HG02870 (cell line): ENCODE results near the gene SPINDOC.
"Not testable (repeated sequence)": the region's sequence is repeated elsewhere in the genome, so short reads cannot be mapped to it uniquely, and the experiment has no call there.

Experiments
- ATAC-seq: cut with Tn5 transposase; IDR thresholded peaks from one replicate; pipeline ENCODE4 v1.9.1; 2021; ENCODE audit warnings: mild to moderate bottlenecking, moderate library complexity; ENCODE audit not compliant: unreplicated experiment

The SPINDOC gene

DNA sequence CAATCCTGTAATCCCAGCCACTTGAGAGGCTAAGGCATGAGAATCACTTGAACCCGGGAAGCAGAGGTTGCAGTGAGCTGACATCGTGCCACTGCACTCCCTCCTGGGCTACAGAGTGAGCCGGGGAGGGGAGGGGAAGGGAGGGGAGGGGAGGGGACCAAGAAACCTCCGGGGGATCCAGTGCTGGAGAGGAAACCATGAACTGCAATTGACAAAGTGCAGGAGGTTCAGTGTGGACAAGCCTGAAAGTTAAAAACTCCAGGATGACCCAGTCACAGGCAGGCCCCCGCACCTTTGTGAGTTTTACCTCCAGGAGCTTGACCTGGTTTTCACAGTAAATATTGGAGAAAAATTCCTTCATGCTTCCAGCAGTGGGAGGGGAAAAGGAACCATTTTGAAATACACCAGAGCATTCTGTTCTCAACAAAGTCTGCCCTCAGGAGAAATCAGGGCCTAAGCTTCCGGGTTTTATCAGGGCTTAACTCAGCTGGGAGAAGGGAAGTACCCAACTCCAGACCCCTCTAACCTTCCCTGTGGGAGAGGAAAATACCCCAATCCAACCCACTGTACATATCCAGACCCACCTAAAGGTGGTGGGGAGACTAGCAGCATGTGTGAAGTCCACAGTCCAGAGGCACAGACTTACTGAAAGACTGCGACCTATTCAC lies 29.2 kb upstream of the SPINDOC start:
- no peak for ATAC-seq

DNA sequence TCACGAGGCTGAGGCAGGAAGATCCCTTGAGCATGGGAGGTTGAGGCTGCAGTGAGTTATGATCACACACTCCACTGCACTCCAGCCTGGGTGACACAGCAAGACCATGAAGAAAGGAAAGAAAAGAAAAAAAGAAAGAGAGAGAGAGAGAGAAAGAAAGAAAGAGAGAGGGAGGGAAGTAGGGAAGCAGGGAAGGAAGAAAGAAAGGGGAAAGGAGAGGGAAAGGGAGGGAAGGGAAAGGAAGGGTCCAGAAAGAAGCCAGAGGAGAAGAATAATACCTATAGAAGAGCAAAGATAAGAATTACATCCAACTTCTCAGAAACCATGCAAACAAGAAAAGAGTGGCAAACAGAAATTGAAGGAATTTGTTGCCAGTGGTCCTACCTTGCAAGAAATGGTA lies 27.4 kb upstream of the SPINDOC start:
- no peak for ATAC-seq

DNA sequence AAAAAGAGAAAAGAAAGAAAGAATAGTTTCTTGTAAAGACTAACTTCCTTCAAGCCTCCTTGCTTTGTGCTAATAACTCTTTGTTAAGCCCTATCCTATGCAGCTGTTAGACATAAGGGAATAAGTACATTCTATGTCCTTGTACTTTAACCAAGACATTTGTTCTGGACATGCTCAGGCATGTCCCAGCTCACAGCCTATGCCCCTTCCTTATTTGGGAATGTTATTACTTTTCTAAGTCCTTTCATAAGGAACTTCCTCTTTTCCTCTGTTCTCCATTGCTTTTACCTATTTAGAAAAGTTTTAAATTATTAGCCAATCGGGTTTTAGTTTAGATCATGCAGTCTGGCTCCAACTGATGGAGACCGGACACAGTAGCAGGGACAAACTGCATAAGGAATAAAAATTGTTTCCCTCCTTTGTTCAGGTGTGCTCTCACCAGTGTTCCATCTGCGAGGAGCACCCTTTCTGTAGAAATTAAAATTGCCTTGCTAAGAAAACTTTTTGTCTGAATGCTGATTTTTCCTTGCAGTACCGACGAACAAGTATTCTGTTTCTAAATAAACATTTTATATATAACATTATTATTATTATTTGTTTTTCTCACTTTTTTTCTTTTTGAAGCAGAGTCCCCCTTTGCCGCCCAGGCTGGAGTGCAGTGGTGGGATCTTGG lies 21.6 kb upstream of the SPINDOC start:
- no peak for ATAC-seq

DNA sequence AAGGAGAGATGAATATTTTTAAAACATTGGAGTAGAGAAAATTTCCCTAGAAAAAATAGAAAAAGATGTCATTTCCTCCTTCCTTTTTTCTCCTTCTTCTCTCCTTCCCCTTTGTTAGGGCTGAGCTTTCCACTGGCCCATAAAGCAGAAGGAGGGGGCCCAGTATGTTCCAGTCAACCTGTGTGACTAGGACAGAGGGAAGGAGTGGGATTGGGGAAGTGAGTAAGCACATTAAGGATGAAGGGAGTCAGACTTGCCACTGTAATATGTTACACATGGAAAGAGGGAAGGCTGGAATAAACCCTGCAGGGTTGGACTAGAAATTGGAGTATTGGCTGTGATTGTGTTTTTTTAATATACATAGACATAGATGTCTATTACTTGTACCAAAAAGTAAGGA lies 20.1 kb upstream of the SPINDOC start:
- no peak for ATAC-seq

DNA sequence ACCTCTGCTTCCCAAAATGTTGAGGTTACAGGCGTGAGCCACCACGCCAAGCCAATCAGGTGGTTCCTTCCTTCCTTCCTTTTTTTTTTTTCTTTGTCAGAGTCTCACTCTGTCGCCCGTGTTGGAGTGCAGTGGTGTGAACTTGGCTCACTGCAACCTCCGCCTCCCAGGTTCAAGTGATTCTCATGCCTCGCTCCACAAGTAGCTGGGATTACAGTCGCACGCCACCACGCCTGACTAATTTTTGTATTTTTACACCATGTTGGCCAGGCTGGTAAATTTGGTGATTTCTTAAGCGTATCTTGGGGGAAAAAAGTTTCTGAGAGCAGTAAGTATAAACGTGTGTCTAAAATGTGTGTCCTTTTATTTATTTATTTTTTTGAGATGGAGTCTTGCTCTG lies 18.2 kb upstream of the SPINDOC start:
- ATAC-seq, result no peak

DNA sequence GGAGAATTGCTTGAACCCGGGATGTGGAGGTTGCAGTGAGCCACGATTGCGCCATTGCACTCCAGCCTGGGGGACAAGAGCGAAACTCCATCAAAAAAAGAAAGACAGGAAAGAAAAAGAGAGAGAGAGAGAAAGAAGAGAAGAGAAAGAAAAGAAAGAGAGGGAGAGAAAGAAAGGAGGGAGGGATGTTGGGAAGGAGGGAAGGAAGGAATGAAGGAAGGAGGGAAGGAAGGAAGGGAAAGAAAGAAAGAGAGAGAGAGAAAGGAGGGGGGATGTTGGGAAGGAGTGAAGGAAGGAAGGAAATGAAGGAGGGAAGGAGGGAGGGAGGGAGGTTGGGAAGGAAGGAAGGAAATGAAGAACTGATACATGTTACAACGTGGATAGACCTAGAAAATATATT lies 12.3 kb upstream of the SPINDOC start:
- no peak for ATAC-seq

DNA sequence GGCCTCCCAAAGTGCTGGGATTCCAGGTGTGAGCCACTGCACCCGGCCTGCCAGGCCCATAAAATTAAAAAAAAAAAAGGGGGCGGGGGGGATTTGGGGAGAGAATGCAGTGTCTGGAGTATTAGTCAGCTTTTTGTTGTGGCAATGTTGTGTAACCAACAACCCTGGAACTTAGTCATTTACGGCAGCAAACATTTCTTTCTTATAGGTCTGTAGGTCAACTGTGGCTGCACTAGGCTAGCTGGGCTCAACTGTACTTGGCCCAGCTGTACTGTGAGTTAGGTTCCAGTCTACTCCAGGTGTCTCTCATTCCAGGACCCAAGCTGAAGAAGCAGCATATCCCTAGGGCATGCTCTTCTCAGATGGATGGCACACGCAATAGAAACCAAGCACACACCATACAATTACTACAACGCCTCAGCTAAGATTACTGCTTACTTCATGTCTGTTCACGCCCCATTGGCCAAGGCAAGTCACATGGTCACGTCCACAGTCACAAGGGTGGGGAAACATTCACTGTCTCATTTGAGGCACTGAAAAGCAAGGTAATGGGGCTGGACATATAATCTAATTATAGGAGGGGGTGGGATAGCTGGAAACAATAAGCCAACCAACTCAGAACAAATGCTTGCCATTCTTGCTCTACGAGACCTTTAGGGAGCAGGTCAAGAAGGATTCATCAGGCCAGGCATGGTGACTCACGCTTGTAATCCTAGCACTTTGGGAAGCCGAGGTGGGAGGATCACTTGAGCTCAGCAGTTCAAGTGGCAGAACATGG lies 10.4 kb upstream of the SPINDOC start:
- ATAC-seq, result no peak

DNA sequence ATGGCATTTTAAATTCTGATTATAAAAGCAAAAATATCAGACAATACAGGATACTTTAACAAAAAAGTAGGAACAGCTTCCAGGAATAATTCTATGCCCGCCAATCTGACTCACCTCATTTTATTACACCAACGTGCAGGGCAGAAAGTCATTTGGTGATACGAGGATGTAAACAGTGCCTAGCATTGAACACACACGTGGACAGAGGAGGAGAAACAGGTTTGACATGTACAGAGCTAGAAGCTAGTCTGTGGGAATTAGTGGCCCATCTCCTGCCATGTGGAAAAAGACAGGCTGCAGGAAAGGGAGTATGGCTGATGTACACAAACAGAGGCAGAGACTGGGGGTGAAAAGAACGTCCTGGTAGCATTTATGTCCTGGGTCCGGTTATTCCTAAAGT lies 9.0 kb upstream of the SPINDOC start:
- ATAC-seq, result no peak

DNA sequence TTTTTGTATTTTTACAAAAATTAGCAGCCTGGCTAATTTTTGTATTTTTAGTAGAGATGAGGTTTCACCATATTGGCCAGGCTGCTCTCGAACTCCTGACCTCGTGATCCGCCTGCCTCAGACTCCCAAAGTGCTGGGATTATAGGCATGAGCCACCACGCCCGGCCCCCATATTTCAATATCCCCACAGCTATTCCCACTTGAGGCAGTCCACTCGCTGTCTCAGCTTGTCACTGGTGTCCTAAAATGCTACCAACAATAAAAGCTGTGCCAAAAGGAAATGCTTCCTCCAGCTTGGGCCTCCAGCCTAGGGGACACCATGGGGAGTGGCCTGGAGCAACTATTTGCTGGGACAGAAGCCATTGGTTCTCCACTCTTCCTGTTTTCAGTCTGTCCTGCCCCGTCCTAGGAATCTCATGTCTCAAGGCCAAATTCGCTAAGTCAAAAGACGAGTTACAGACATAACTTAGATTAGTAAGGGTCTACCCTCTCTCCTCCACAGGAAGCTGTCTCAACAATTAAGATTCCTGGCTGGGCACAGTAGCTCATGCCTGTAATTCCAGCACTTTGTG lies 7.3 kb upstream of the SPINDOC start:
- ATAC-seq, result no peak

DNA sequence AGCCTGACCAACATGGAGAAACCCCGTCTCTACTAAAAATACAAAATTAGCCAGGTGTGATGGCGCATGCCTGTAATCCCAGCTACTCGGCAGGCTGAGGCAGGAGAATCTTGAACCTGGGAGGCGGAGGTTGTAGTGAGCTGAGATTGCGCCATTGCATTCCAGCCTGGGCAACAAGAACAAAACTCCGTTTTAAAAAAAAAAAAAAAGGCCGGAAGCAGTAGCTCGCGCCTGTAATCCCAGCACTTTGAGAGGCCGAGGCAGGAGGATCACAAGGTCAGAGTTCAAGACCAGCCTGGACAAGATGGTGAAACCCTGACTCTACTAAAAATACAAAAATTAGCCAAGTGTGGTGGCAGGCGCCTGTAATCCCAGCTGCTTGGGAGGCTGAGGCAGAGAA lies 2.9 kb upstream of the SPINDOC start:
- ATAC-seq, result not testable (repeated sequence)

DNA sequence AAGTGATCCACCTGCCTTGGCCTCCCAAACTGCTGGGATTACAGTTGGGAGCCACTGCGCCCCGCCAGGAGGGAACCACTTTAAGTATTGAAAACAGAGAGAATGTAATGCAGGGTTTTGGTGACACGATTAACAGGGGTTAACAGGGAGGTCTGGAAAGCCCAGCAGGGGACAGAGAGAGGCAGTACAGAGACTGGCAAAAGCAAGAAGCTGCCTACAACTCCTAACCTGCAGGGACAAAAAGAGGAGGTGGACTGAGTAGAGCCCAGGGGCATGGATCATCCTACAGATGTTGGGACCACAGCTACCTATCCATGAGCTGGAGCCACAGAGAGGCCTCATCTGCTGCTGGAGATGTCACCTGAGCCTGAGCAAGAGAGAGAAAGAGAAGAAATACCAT lies 1.7 kb upstream of the SPINDOC start:
- no peak for ATAC-seq

DNA sequence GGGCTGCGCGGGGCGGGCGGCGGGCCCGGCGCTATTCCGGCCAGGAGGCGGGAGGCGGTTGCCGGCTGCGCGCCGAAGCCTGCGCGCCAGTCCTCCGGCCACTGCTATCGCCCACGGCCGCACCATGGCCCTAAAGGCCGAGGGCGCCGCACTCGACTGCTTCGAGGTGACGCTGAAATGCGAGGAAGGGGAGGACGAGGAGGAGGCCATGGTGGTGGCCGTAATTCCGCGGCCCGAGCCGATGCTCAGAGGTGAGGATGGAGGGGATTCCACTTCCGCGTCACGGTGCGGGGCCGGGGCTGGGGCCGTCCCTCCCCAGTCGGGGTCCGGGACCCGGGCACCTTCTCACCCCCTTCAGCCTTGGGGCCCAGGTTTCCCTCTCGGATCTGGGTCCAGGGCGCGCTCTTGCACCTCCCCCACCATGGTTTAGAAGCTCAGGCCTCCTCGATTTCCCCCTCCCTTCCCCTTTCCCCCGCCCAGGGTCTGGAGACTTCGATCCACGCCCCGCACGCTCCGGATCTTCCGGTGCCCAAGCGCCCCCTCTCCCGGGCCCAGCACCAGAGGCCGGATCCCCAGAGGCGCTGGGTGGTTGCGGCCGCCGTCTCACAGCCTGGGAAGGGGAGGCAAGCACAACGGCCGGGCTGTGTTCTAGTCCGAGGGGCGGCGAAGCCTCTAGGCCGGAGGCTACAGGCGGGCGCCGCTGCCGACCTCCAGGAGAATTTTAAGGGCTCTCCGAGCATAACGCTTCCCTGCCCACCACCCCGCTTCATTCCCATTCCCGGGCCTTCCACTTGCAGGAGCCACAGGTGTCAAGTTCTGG lies 517 bp downstream of the SPINDOC start:
- ATAC-seq, result peak; percentile 34

DNA sequence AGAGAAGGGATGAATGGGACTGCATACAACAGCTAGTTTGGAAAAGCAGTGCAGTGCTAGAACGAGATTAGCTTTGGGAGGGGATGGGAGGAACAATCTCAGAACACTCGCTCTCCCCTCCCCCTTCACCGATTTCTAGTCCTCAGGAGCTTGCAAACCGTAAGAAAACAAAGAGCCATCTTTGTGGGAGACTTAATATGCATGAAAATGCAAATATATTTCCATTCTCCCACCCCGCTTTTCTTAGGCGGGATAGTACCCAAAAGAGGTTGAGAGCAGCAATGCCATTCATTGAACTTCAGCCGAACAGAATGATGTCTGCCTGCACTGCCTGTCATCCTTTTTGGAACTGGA lies 1.1 kb downstream of the SPINDOC start:
- ATAC-seq, result peak; percentile 14

DNA sequence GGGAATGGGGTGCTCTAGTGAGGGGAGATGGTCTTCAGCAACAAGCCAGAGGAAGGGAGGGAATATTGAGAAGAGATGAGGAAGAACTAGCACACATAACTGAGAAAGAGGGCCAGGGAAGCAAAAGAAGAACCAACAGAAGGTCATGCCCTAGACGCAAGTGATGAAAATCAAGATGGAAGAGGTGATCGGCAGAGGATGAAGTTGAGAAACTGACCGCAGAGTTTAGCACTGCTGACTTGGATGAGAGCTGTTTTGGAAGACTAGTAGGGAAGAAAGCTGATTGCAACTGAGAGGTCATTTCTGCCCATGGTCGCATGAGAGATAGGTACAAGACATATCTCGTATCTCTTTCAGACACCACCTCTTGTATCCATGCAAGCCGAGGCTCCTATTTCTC lies 2.9 kb downstream of the SPINDOC start:
- no peak for ATAC-seq

DNA sequence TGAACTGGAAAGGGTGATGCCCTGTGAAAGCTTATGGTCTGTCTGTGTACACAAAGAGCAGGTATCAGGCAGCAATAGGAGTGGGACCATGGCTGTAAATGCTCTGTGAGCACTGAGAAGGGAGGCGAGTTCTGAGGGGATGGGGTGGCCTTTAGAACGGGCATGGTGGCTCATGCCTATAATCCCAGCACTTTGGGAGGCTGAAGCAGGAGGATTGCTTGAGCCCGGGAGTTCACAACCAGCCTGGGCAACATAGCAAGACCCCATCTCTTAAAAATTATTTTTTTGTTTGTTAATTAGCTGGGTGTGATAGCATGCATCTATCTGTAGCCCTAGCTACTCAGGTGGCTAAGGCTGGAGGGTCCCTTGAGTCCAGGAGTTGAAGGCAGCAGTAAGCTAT lies 3.5 kb downstream of the SPINDOC start:
- ATAC-seq, result no peak

DNA sequence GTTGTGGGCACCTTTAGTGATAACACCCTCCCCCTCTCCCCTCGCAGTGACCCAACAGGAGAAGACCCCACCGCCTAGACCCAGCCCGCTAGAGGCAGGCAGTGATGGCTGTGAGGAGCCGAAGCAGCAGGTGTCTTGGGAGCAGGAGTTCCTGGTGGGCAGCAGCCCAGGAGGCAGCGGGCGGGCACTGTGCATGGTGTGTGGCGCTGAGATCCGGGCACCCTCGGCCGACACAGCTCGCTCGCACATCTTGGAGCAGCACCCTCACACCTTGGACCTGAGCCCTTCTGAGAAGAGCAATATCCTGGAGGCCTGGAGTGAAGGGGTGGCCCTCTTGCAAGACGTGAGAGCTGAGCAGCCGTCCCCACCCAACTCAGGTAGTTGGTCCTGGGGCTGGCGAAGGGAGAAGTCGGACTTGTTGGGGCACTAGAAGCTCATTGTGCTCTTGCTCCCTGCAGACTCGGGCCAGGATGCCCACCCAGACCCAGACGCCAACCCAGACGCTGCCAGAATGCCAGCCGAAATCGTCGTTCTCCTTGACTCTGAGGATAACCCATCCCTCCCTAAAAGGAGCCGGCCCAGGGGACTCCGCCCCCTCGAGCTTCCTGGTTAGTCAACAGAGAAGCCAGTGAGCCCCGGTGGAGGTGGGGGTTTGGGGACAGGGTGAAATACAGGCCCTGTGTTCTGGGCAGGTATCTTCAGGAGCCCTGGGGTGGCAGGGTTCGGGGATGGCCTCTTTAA lies 4.7 kb downstream of the SPINDOC start:
- ATAC-seq, result no peak

DNA sequence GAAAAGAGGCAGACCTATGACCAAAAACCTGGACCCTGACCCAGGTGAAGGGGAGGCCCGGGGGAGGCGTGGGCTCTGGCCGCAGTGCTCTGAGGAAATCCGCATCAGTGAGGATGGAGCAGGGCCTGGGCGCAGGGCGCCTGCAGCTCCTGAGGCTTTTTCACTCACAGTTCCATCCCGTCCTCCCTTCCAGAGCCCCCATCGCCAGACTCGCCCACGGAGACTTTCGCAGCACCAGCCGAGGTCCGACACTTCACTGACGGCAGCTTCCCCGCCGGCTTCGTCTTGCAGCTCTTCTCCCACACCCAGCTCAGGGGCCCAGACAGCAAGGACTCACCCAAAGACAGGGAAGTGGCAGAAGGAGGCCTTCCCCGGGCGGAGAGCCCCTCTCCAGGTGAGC lies 5.4 kb downstream of the SPINDOC start:
- no peak for ATAC-seq

DNA sequence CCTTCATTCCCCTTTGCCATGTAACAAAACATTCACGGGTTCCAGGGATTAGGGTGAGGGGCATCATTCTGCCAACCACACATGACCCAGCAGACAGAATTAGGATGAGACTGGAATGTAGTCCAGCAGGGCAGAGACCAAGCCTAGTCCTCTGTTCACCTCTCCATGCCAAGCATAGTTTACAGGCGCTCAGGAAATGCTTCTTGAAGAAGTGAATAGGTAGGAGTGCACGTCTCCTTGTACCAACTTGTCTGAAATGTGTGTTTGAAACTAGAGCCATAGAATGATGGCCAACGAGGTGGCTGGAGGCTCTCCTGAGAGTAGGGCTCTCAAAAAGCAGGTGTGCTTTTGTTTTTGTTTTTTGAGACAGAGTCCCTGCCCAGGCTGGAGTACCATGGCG lies 8.2 kb downstream of the SPINDOC start:
- no peak for ATAC-seq

DNA sequence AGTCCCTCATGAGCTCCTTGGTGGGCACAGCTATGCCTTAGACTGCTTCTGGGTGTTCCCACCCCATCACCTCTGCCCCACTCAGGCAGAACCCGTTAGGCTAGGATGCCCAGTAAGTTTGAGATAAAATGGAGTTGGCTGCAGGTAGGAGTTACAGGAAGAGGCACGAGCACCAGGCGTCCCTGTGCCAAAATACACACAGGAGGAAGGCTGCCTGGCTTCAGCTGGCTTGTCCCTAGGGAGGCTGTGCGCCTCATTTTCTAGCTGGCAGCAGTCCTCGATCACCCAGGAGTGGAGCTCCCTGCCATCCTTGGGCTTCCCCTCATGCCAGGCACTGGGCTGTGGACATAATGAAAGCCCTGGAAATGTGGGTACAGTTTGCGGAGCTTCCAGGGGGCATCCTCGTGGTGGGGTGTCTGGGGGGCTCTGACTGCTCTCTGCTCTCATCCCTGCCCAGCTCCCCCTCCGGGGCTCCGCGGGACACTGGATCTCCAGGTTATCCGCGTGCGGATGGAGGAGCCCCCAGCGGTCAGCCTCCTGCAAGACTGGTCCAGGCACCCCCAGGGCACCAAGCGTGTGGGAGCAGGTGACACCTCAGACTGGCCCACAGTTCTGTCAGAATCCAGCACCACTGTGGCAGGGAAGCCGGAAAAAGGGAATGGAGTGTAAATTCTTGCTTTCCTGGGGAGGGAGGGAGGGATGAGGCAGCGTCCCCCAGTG lies 13.4 kb downstream of the SPINDOC start:
- no peak for ATAC-seq
